Vagina (tissue), 2 donors: Measurements from ENCODE around the gene MAPK1.
"Not testable (repeated sequence)": the region's sequence is repeated elsewhere in the genome, so short reads cannot be mapped to it uniquely, and the experiment has no call there.

Experiments used
- POLR2A ChIP-seq, 2 donors: fragments of 450-650 bp; IDR thresholded peaks; one replicate each; pipeline ENCODE4 v1.6.1; 2017; ENCODE audit warnings: antibody characterized with exemption in 2 of 2, mild to moderate bottlenecking in 2 of 2, moderate library complexity in 2 of 2
- POLR2AphosphoS5 ChIP-seq, 2 donors: sonication (generic); formaldehyde crosslinking; IDR thresholded peaks; one replicate each; pipeline ENCODE4 v1.9.0; 2017; ENCODE audit warnings: antibody characterized with exemption in 2 of 2, mild to moderate bottlenecking in 2 of 2, low read depth in 1 of 2; ENCODE audit not compliant: insufficient read depth in 1 of 2
- TF ChIP-seq, protein P1 (sequence below), 3 experiments: fragments of 450-650 bp in 2 of 3; fragments of 200-600 bp in 1 of 3; sonication (generic) in 1 of 3; IDR thresholded peaks; one replicate each; pipeline ENCODE4 v1.5.1; 2017 to 2019; ENCODE audit warnings: antibody characterized with exemption in 3 of 3, mild to moderate bottlenecking in 2 of 3, moderate library complexity in 2 of 3

DNA sequence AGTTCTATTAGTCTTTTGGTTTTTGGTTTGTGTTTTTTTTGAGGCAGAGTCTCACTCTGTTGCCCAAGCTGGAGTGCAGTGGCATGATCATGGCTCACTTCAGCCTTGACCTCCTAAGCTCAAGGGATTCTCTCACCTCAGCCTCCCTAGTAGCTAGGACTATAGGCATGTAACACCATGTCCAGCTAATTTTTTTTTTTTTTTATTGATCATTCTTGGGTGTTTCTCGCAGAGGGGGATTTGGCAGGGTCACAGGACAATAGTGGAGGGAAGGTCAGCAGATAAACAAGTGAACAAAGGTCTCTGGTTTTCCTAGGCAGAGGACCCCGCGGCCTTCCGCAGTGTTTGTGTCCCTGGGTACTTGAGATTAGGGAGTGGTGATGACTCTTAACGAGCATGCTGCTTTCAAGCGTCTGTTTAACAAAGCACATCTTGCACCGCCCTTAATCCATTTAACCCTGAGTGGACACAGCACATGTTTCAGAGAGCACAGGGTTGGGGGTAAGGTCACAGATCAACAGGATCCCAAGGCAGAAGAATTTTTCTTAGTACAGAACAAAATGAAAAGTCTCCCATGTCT is 15.4 kb upstream of the MAPK1 start:
- not testable (repeated sequence) for TF ChIP-seq POLR2AphosphoS5 (IDR thresholded peaks at IDR 0.05; ENCODE audit: insufficient read depth in 1 of 2, low read depth in 1 of 2); POLR2A (IDR thresholded peaks at IDR 0.05)
- TF ChIP-seq, protein P1, sequence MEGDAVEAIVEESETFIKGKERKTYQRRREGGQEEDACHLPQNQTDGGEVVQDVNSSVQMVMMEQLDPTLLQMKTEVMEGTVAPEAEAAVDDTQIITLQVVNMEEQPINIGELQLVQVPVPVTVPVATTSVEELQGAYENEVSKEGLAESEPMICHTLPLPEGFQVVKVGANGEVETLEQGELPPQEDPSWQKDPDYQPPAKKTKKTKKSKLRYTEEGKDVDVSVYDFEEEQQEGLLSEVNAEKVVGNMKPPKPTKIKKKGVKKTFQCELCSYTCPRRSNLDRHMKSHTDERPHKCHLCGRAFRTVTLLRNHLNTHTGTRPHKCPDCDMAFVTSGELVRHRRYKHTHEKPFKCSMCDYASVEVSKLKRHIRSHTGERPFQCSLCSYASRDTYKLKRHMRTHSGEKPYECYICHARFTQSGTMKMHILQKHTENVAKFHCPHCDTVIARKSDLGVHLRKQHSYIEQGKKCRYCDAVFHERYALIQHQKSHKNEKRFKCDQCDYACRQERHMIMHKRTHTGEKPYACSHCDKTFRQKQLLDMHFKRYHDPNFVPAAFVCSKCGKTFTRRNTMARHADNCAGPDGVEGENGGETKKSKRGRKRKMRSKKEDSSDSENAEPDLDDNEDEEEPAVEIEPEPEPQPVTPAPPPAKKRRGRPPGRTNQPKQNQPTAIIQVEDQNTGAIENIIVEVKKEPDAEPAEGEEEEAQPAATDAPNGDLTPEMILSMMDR (IDR thresholded peaks at IDR 0.05), result not testable (repeated sequence)
